HG03354 (cell line): ENCODE data around the gene PKD1L1.

ENCODE experiments used
- ATAC-seq: cut with Tn5 transposase; IDR thresholded peaks from one replicate; pipeline ENCODE4 v1.9.1; 2021; ENCODE audit warnings: mild to moderate bottlenecking; ENCODE audit not compliant: unreplicated experiment, poor library complexity, severe bottlenecking

Gene PKD1L1

GRCh38 chr7:47783456-47784223, 164.6 kb downstream of the PKD1L1 start:
- no peak for ATAC-seq

- ATAC-seq, result no peak
Observed at GRCh38 chr7:47782792-47783191, 165.5 kb downstream of the PKD1L1 start.

- no peak for ATAC-seq
Observed at GRCh38 chr7:47782022-47782421, 166.2 kb downstream of the PKD1L1 start.

- no peak for ATAC-seq
Observed at GRCh38 chr7:47780555-47780954, 167.7 kb downstream of the PKD1L1 start.

- ATAC-seq, result no peak
Observed at GRCh38 chr7:47779341-47779771, 168.9 kb downstream of the PKD1L1 start.

- no peak for ATAC-seq
Observed at GRCh38 chr7:47778153-47778661, 170.1 kb downstream of the PKD1L1 start.

- no peak for ATAC-seq
Observed at GRCh38 chr7:47777531-47778152, 170.6 kb downstream of the PKD1L1 start.

- ATAC-seq, result no peak
Observed at GRCh38 chr7:47776335-47776734, 171.9 kb downstream of the PKD1L1 start.

GRCh38 chr7:47775238-47775637, 173.0 kb downstream of the PKD1L1 start:
- no peak for ATAC-seq

GRCh38 chr7:47772492-47772891, 175.8 kb downstream of the PKD1L1 start:
- no peak for ATAC-seq

- no peak for ATAC-seq
Observed at GRCh38 chr7:47771990-47772360, 176.3 kb downstream of the PKD1L1 start.

- no peak for ATAC-seq
Observed at GRCh38 chr7:47771336-47771989, 176.8 kb downstream of the PKD1L1 start.

- ATAC-seq, result no peak
Observed at GRCh38 chr7:47766126-47766525, 182.1 kb downstream of the PKD1L1 start.

- no peak for ATAC-seq
Observed at GRCh38 chr7:47765373-47765979, 182.8 kb downstream of the PKD1L1 start.

- ATAC-seq, result no peak
Observed at GRCh38 chr7:47764746-47765145, 183.5 kb downstream of the PKD1L1 start.

GRCh38 chr7:47763063-47763974, 184.9 kb downstream of the PKD1L1 start:
- ATAC-seq, result peak; percentile 68

- no peak for ATAC-seq
Observed at GRCh38 chr7:47762746-47763062, 185.6 kb downstream of the PKD1L1 start.

- no peak for ATAC-seq
Observed at GRCh38 chr7:47762207-47762606, 186.1 kb downstream of the PKD1L1 start.

GRCh38 chr7:47759056-47759706, 189.1 kb downstream of the PKD1L1 start:
- no peak for ATAC-seq
